CD4-positive, alpha-beta T cell treated with Interleukin-17A for 1 hour (primary cell): ENCODE measurements around the gene C10orf53.
"Not testable (repeated sequence)": the region's sequence is repeated elsewhere in the genome, so short reads cannot be mapped to it uniquely, and the experiment has no call there.

Experiments used
- DNase-seq: peaks from one replicate; pipeline ENCODE4 v3.0.0-alpha.2; 2020

C10orf53 gene

GRCh38 chr10:49688920-49689319 lies 9.5 kb downstream of the C10orf53 start:
- DNase-seq = no peak

GRCh38 chr10:49689882-49690510 lies 10.5 kb downstream of the C10orf53 start:
- no peak for DNase-seq

- DNase-seq = no peak
These were observed 11.4 kb downstream of the C10orf53 start for GRCh38 chr10:49690698-49691356.

- no peak for DNase-seq
These were observed 12.1 kb downstream of the C10orf53 start for GRCh38 chr10:49691588-49691987.

GRCh38 chr10:49694466-49694865 lies 15.0 kb downstream of the C10orf53 start:
- DNase-seq = no peak

GRCh38 chr10:49696311-49696710 lies 16.9 kb downstream of the C10orf53 start:
- no peak for DNase-seq

GRCh38 chr10:49698679-49699078 lies 19.2 kb downstream of the C10orf53 start:
- no peak for DNase-seq

- DNase-seq = no peak
These were observed 20.8 kb downstream of the C10orf53 start for GRCh38 chr10:49700211-49700610.

- DNase-seq = no peak
These were observed 21.5 kb downstream of the C10orf53 start for GRCh38 chr10:49700997-49701396.

- DNase-seq = no peak
These were observed 28.1 kb downstream of the C10orf53 start for GRCh38 chr10:49707585-49707984.

GRCh38 chr10:49709934-49710333 lies 30.5 kb downstream of the C10orf53 start:
- DNase-seq = no peak

- no peak for DNase-seq
These were observed 31.5 kb downstream of the C10orf53 start for GRCh38 chr10:49710966-49711365.

GRCh38 chr10:49711481-49711880 lies 32.0 kb downstream of the C10orf53 start:
- DNase-seq = no peak

- DNase-seq = no peak
These were observed 33.8 kb downstream of the C10orf53 start for GRCh38 chr10:49713266-49713665.

GRCh38 chr10:49715157-49715556 lies 35.7 kb downstream of the C10orf53 start:
- DNase-seq = not testable (repeated sequence)

GRCh38 chr10:49726593-49726992 lies 47.1 kb downstream of the C10orf53 start:
- no peak for DNase-seq

GRCh38 chr10:49733866-49734265 lies 54.4 kb downstream of the C10orf53 start:
- no peak for DNase-seq

- DNase-seq = no peak
These were observed 55.2 kb downstream of the C10orf53 start for GRCh38 chr10:49734676-49735075.

GRCh38 chr10:49735161-49735560 lies 55.7 kb downstream of the C10orf53 start:
- no peak for DNase-seq

GRCh38 chr10:49735848-49736563 lies 56.6 kb downstream of the C10orf53 start:
- DNase-seq = no peak

- DNase-seq = no peak
These were observed 57.2 kb downstream of the C10orf53 start for GRCh38 chr10:49736564-49737113.

GRCh38 chr10:49737474-49738201 lies 58.2 kb downstream of the C10orf53 start:
- no peak for DNase-seq
